D721Med (cell line): ENCODE data around the gene RALGPS1.

Experiments
- DNase-seq: peaks from one replicate; pipeline ENCODE4 v3.0.0; 2011; ENCODE audit warnings: low spot score; ENCODE audit not compliant: insufficient read length
- FAIRE-seq: peaks from 2 replicates; lab custom pipeline; 2011; peaks lifted over from hg19 to GRCh38; lab: Jason Lieb, UNC
- TF ChIP-seq, protein P1 (sequence below): IDR thresholded peaks from 2 replicates; pipeline ENCODE4 v1.5.1; 2012; ENCODE audit warnings: mild to moderate bottlenecking, control low read depth; ENCODE audit not compliant: insufficient read depth; ENCODE audit errors: missing control alignments

The RALGPS1 gene

DNA sequence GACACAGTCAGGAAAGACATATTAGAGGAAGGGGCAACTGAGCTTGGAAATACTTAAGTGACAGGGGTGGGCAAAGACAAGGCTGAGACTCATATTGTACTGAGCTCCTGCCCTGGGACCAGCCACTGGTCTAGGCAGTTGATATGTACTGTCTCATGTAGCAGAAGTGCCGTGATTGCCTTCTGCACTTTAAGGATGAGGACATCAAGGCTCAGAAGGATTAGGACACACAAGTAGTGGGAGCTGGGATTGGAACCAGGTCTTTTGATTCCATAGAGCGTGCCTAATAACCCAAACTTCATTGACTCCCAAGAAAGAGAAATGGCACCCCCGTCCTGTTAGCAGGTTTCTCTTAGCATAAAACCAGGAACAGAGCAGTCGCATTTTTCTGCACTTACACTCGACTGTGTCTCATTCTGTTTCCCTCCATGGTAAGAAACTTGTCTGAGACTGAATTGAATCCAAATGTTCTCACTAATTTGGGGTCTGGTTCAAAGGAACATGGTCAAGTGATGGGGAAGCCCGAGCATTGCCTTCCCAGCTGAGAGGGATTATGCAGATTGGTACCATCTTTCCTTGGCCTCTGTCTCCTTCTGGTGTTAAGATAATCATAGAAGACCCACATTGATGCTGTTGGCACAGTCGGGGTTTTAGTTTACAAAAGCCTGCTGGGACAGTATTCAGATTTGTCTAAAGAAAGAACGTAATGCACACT lies 137.5 kb downstream of the RALGPS1 start:
- DNase-seq: no peak
- FAIRE-seq: no peak
- TF ChIP-seq, protein P1, sequence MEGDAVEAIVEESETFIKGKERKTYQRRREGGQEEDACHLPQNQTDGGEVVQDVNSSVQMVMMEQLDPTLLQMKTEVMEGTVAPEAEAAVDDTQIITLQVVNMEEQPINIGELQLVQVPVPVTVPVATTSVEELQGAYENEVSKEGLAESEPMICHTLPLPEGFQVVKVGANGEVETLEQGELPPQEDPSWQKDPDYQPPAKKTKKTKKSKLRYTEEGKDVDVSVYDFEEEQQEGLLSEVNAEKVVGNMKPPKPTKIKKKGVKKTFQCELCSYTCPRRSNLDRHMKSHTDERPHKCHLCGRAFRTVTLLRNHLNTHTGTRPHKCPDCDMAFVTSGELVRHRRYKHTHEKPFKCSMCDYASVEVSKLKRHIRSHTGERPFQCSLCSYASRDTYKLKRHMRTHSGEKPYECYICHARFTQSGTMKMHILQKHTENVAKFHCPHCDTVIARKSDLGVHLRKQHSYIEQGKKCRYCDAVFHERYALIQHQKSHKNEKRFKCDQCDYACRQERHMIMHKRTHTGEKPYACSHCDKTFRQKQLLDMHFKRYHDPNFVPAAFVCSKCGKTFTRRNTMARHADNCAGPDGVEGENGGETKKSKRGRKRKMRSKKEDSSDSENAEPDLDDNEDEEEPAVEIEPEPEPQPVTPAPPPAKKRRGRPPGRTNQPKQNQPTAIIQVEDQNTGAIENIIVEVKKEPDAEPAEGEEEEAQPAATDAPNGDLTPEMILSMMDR: no peak

GRCh38 chr9:127053057-127053821 lies 138.7 kb downstream of the RALGPS1 start:
- no peak for FAIRE-seq
- DNase-seq: no peak
- TF ChIP-seq, protein P1: no peak

- no peak for FAIRE-seq
- no peak for DNase-seq
- TF ChIP-seq, protein P1: no peak
Measured at GRCh38 chr9:127053960-127054359, 139.4 kb downstream of the RALGPS1 start.

DNA sequence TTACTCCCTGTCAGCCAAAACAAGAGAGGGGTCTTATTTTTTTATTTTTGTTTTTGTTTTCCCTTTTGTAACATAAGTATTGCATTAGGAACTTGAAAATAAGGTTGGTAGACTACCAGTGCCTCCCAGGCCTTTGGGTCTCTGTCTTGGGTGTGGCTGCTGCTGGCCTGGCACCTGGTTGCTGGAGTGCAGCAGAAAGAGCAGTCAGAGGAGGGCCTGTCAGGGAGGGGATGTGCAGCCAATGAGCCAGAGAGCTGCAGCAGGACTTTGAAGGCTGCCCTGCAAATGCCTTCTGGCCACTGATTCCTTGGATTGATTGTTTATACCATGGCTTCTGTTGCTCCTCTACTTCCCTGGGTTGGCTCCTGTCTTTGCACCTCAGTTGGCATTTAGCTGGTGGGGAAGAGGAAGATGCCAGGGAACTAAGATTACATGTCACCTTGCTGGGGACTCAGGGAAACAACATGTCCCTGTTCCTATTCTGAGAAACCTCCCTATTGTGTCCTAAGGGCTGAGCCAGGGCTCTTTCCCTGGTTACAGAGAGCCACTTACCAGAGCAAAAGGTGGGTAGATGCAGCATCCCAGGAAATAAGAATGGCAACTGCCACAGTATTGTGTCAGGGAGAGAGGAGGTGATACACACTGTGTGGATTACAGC lies 141.3 kb downstream of the RALGPS1 start:
- no peak for DNase-seq
- TF ChIP-seq, protein P1: no peak
- no peak for FAIRE-seq

- DNase-seq (no peak), FAIRE-seq (no peak)
- TF ChIP-seq, protein P1: no peak
Measured at GRCh38 chr9:127056446-127056845, 141.9 kb downstream of the RALGPS1 start.

- no peak for DNase-seq
- TF ChIP-seq, protein P1: no peak
- no peak for FAIRE-seq
Measured at GRCh38 chr9:127058011-127058644, 143.5 kb downstream of the RALGPS1 start.
